HepG2 (cell line): ENCODE results near the gene KCNQ2. TPM values are rescaled to one million over a fixed set of nuclear protein-coding genes. Genes with fewer than 3 reads are reported as not detected.

Source experiments
- ATAC-seq: fragments of 200-7000 bp; cut with Tn5 transposase; 3 replicates; pipeline ENCODE4 v1.9.1; 2020; ENCODE audit warnings: mild to moderate bottlenecking, moderate library complexity
- BruUV-seq: library from RNA; stranded (reverse); fragments of 400-500 nt; replicated peaks from 2 replicates; lab custom pipeline; 2021; lab: Mats Ljungman, UMichigan
- CTCF ChIA-PET: fragments of 300-600 bp; formaldehyde crosslinking; extraction: SDS; loops from one replicate; lab custom pipeline; 2021; ENCODE audit warnings: low total read pairs, inconsistent platforms, low intra/inter-chr PET ratio; lab: Yijun Ruan, JAX
- POLR2A ChIA-PET: fragments of 350-600 bp; sonication (Branson Sonifier 250); formaldehyde crosslinking; loops from one replicate; lab custom pipeline; 2020; ENCODE audit warnings: antibody characterized with exemption, inconsistent platforms; lab: Yijun Ruan, JAX
- DNase-seq: peaks from one replicate; pipeline ENCODE4 v3.0.0-alpha.2; 2015; ENCODE audit warnings: low spot score
- FAIRE-seq: peaks from 3 replicates; lab custom pipeline; 2011; peaks lifted over from hg19 to GRCh38; lab: Jason Lieb, UNC
- H2AFZ ChIP-seq: one replicate; pipeline ENCODE4 v1.6.1; 2011; ENCODE audit warnings: low read length, inconsistent platforms
- H3K27ac ChIP-seq: fragments of 300-600 bp; 3 replicates; pipeline ENCODE4 v1.8.0; 2011; ENCODE audit warnings: mixed run types, mild to moderate bottlenecking, mixed read lengths, low read length, inconsistent platforms; ENCODE audit not compliant: insufficient read depth; ENCODE audit errors: extremely low read length
- H3K27me3 ChIP-seq, 2 experiments: fragments of 200-600 bp in 1 of 2; 2 replicates in 1 of 2; 3 replicates in 1 of 2; pipeline versions ENCODE4 v1.6.0 to v1.8.0; 2011; ENCODE audit warnings: low read length in 2 of 2, mild to moderate bottlenecking in 2 of 2, moderate library complexity in 2 of 2, inconsistent platforms in 1 of 2; ENCODE audit not compliant: insufficient read depth in 2 of 2, control insufficient read depth in 1 of 2
- H3K36me3 ChIP-seq, 2 experiments: fragments of 200-600 bp in 1 of 2; replicated peaks in 1 of 2; 2 replicates in 1 of 2; 3 replicates in 1 of 2; pipeline versions ENCODE4 v1.5.1 to v1.8.0; 2011; ENCODE audit warnings: low read length in 2 of 2, inconsistent platforms in 1 of 2; ENCODE audit not compliant: insufficient read depth in 2 of 2, control insufficient read depth in 1 of 2
- H3K4me1 ChIP-seq: 2 replicates; pipeline ENCODE4 v1.5.1; 2012; ENCODE audit warnings: low read length, inconsistent platforms; ENCODE audit not compliant: insufficient read depth
- H3K4me2 ChIP-seq: 2 replicates; pipeline ENCODE4 v1.6.0; 2011; ENCODE audit warnings: low read depth, low read length, inconsistent platforms
- H3K4me3 ChIP-seq, 3 experiments: fragments of 200-600 bp in 1 of 3; sonication (generic), shearing (Covaris generic) in 1 of 3; replicated peaks in 1 of 3; 2 replicates each; pipeline ENCODE4 v1.5.1; 2011 to 2016; ENCODE audit warnings: low read length in 3 of 3, inconsistent platforms in 2 of 3, low read depth in 2 of 3, mild to moderate bottlenecking in 2 of 3, control low read depth in 1 of 3, mixed read lengths in 1 of 3; ENCODE audit not compliant: insufficient read depth in 1 of 3
- H3K79me2 ChIP-seq: one replicate; pipeline ENCODE4 v1.6.1; 2011; ENCODE audit warnings: low read length, inconsistent platforms; ENCODE audit not compliant: insufficient read depth
- H3K9ac ChIP-seq: 2 replicates; pipeline ENCODE4 v1.6.0; 2011; ENCODE audit warnings: mild to moderate bottlenecking, low read depth, low read length, inconsistent platforms; ENCODE audit not compliant: insufficient read depth
- H3K9me3 ChIP-seq: 2 replicates; pipeline ENCODE4 v1.5.1; 2012; ENCODE audit warnings: mild to moderate bottlenecking, low read length
- H4K20me1 ChIP-seq: 2 replicates; pipeline ENCODE4 v1.6.0; 2011; ENCODE audit warnings: inconsistent platforms, mild to moderate bottlenecking, low read length, moderate library complexity; ENCODE audit not compliant: insufficient read depth
- EED ChIP-seq: sonication (generic); formaldehyde crosslinking; IDR thresholded peaks from 2 replicates; pipeline ENCODE4 v1.5.0; 2020; ENCODE audit warnings: mild to moderate bottlenecking, missing genetic modification reagents
- EZH2 ChIP-seq: conservative IDR thresholded peaks from 2 replicates; pipeline ENCODE4 v1.6.1; 2012; ENCODE audit warnings: mild to moderate bottlenecking, low read depth, low read length, moderate library complexity
- HCFC1 ChIP-seq: fragments of 150-350 bp; IDR thresholded peaks from 2 replicates; pipeline ENCODE4 v1.6.1; 2014; ENCODE audit warnings: low read depth, low read length
- HMGXB4 ChIP-seq, 2 experiments: sonication (generic) in 1 of 2; formaldehyde crosslinking in 1 of 2; IDR thresholded peaks; 2 replicates each; pipeline versions ENCODE4 v1.4.0 to v1.6.1; 2018 to 2020; ENCODE audit warnings: missing genetic modification reagents in 2 of 2, borderline replicate concordance in 1 of 2, low read depth in 1 of 2, mild to moderate bottlenecking in 1 of 2, missing biosample characterization in 1 of 2
- HOXA9 ChIP-seq: sonication (generic); formaldehyde crosslinking; IDR thresholded peaks from 2 replicates; pipeline ENCODE4 v1.8.1; 2022; ENCODE audit warnings: missing genetic modification reagents, mild to moderate bottlenecking, moderate library complexity, borderline replicate concordance
- IKZF1 ChIP-seq: fragments of 450-650 bp; IDR thresholded peaks from 2 replicates; pipeline ENCODE4 v1.7.1; 2016
- KAT7 ChIP-seq: IDR thresholded peaks from 2 replicates; pipeline ENCODE4 v1.6.1; 2018; ENCODE audit warnings: borderline replicate concordance, missing compliant biosample characterization
- KAT8 ChIP-seq: IDR thresholded peaks from 2 replicates; pipeline ENCODE4 v1.6.1; 2016; ENCODE audit warnings: missing genetic modification reagents, missing compliant biosample characterization
- LCORL ChIP-seq, 2 experiments: fragments of 450-650 bp in 1 of 2; sonication (generic) in 1 of 2; formaldehyde crosslinking in 1 of 2; IDR thresholded peaks; 2 replicates each; pipeline versions ENCODE4 v1.5.0 to v1.6.1; 2017 to 2020; ENCODE audit warnings: antibody characterized with exemption in 1 of 2, missing genetic modification reagents in 1 of 2
- MED13 ChIP-seq: sonication (generic); formaldehyde crosslinking; IDR thresholded peaks from 2 replicates; pipeline ENCODE4 v1.5.0; 2020; ENCODE audit warnings: missing genetic modification reagents
- MTERF4 ChIP-seq: sonication (generic); formaldehyde crosslinking; IDR thresholded peaks from 2 replicates; pipeline ENCODE4 v1.8.0; 2023; ENCODE audit warnings: mild to moderate bottlenecking, missing genetic modification reagents
- SIX1 ChIP-seq: sonication (generic); formaldehyde crosslinking; IDR thresholded peaks from 2 replicates; pipeline ENCODE4 v1.4.0; 2020; ENCODE audit warnings: missing genetic modification reagents, borderline replicate concordance
- TFAP4 ChIP-seq: sonication (generic); IDR thresholded peaks from 2 replicates; pipeline ENCODE4 v1.6.1; 2016; ENCODE audit warnings: low read depth, borderline replicate concordance
- ZNF280B ChIP-seq: sonication (generic); formaldehyde crosslinking; IDR thresholded peaks from 2 replicates; pipeline ENCODE4 v1.5.0; 2020; ENCODE audit warnings: missing genetic modification reagents, mild to moderate bottlenecking, borderline replicate concordance
- ZNF879 ChIP-seq: sonication (generic); formaldehyde crosslinking; IDR thresholded peaks from 2 replicates; pipeline ENCODE4 v1.8.1; 2023; ENCODE audit warnings: missing genetic modification reagents
- ZSCAN21 ChIP-seq: sonication (generic); formaldehyde crosslinking; IDR thresholded peaks from 2 replicates; pipeline ENCODE4 v1.8.0; 2022; ENCODE audit warnings: mild to moderate bottlenecking, missing genetic modification reagents, moderate library complexity, borderline replicate concordance
- WGBS: methylation state at CpG from one replicate; pipeline ENCODE4 v1.1.6; 2017; ENCODE audit warnings: low lambda C conversion rate; 5-methylcytosine and 5-hydroxymethylcytosine counted together
- in situ Hi-C: cut with HindIII; loops from 2 replicates; pipeline ENCODE4 v1.10.0; 2017; ENCODE audit warnings: low pct_unique_long_range_greater_than_20kb; ENCODE audit not compliant: extremely low pct_ligation_motif_present
- intact Hi-C: fragments of 100-400 bp; cut with micrococcal nuclease; formaldehyde crosslinking; loops from one replicate; pipeline ENCODE4 v1.10.0; 2022; ENCODE audit not compliant: unreplicated experiment
- polyA plus RNA-seq, 8 experiments: library from polyadenylated mRNA; depleted of rRNA in 3 of 8; stranded (reverse) in 7 of 8; unstranded in 1 of 8; fragments of >200 nt; fragmentation: Illumina TruSeq in 4 of 8; extraction: Trizol in 4 of 8; gene quantifications; 2 replicates each; pipeline versions ENCODE4 v1.2.1 to v1.2.3, GENCODE V29; 2011 to 2016; ENCODE audit warnings: low read depth in 4 of 8, missing spikeins in 1 of 8, mixed read lengths in 1 of 8; ENCODE audit not compliant: insufficient read depth in 1 of 8
- total RNA-seq, 5 experiments: library from RNA; depleted of rRNA; stranded (reverse); fragments of >200 nt; fragmentation: Illumina TruSeq; extraction: Trizol; gene quantifications; 2 replicates each; pipeline ENCODE4 v1.2.3, GENCODE V29; 2016; ENCODE audit warnings: low read depth in 1 of 5

The KCNQ2 gene
- total and polyA plus RNA-seq, 2 of the 13 experiments (the other 11 are each of a cell fraction or from before 2014, with no cell fraction given): not detected

- DNase-seq: no peak
- peaks cover 11% of the 10 kb centered on the region for H3K4me1 ChIP-seq
- no peak for FAIRE-seq
- no peak overlapping the region for H3K27ac ChIP-seq
- ChIA-PET POLR2A (interaction anchor here (0.6 to 2.1 kb wide), 4 partner anchors 16 to 55 kb away, joined by 3 to 9 read pairs (median 6); partner anchors contain the start of gene HELZ2), CTCF (interaction anchor here (1.5 kb wide), 1 partner anchor 24 kb away, joined by 4 read pairs; no protein-coding TSS in a partner anchor)
- H3K4me2 ChIP-seq: peak overlapping the region; percentile 70
- peak; percentile 46 for ATAC-seq
- peak overlapping the region; percentile 56 to 69 (median 61); a peak in 4 of 6 replicates for H3K4me3 ChIP-seq
- H4K20me1 ChIP-seq: peaks cover 2% of the 10 kb centered on the region; the same call in 1 of the 2 replicates
- peaks cover 24 to 57% of the 10 kb centered on the region in 2 experiments for H3K27me3 ChIP-seq
- 11% methylated on average over 67 of the region's 72 CpGs for WGBS
- H3K9ac ChIP-seq: no peak overlapping the region
- BruUV-seq: no TSS peak
- in situ Hi-C loops: no loop called here
- no peaks in the 10 kb centered on the region for H3K9me3 ChIP-seq
- H2AFZ ChIP-seq: no peak overlapping the region
- intact Hi-C loops: no loop called here
- no peaks in the 10 kb centered on the region for H3K79me2 ChIP-seq
- no peaks in the 10 kb centered on the region for H3K36me3 ChIP-seq
- TF ChIP-seq IKZF1: no peak
- TF ChIP-seq KAT8 (CRISPR knock-in tag): no peak
- TF ChIP-seq ZSCAN21 (CRISPR knock-in tag): 0 out of 2 replicates have a peak, but pooled peaks have one; percentile 30
- TF ChIP-seq SIX1 (CRISPR knock-in tag): no peak
- TF ChIP-seq EED (CRISPR knock-in tag): peak; percentile 23; the same call in 1 of the 2 replicates
- no peak for TF ChIP-seq MED13 (CRISPR knock-in tag)
- no peak for TF ChIP-seq MTERF4
- 0 out of 2 replicates have a peak, but pooled peaks have one; percentile 33 for TF ChIP-seq HOXA9 (CRISPR knock-in tag)
- no peak for TF ChIP-seq HCFC1
- TF ChIP-seq LCORL (IDR thresholded peaks at IDR 0.05): no peak
- 0 out of 2 replicates have a peak, but pooled peaks have one; percentile 23 for TF ChIP-seq LCORL (CRISPR knock-in tag; IDR thresholded peaks at IDR 0.05)
- TF ChIP-seq ZNF879: 0 out of 2 replicates have a peak, but pooled peaks have one; percentile 33
- peak; percentile 98; the same call in 1 of the 2 replicates for TF ChIP-seq EZH2
- peak in 1 of 2 experiments; percentile 19; a peak in 1 of 4 replicates for TF ChIP-seq HMGXB4 (CRISPR knock-in tag; IDR thresholded peaks at IDR 0.05; ENCODE audit: borderline replicate concordance in 1 of 2, low read depth in 1 of 2)
- no peak; the same call in 1 of the 2 replicates for TF ChIP-seq TFAP4
- TF ChIP-seq ZNF280B: 0 out of 2 replicates have a peak, but pooled peaks have one; percentile 19
- no peak for TF ChIP-seq KAT7 (CRISPR knock-in tag)
Measured at GRCh38 chr20:63519668-63520503, 47.4 kb upstream of the KCNQ2 start.
